ENCODE measurements around the gene MYD88.

- no peak for TF ChIP-seq HOXB5 (CRISPR knock-in tag; IDR thresholded peaks at IDR 0.05)
- TF ChIP-seq ESRRA (IDR thresholded peaks at IDR 0.05; ENCODE audit: borderline replicate concordance, low read length), result no peak
- TF ChIP-seq, protein P1, sequence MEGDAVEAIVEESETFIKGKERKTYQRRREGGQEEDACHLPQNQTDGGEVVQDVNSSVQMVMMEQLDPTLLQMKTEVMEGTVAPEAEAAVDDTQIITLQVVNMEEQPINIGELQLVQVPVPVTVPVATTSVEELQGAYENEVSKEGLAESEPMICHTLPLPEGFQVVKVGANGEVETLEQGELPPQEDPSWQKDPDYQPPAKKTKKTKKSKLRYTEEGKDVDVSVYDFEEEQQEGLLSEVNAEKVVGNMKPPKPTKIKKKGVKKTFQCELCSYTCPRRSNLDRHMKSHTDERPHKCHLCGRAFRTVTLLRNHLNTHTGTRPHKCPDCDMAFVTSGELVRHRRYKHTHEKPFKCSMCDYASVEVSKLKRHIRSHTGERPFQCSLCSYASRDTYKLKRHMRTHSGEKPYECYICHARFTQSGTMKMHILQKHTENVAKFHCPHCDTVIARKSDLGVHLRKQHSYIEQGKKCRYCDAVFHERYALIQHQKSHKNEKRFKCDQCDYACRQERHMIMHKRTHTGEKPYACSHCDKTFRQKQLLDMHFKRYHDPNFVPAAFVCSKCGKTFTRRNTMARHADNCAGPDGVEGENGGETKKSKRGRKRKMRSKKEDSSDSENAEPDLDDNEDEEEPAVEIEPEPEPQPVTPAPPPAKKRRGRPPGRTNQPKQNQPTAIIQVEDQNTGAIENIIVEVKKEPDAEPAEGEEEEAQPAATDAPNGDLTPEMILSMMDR (IDR thresholded peaks at IDR 0.05), result no peak
- TF ChIP-seq, protein P2, sequence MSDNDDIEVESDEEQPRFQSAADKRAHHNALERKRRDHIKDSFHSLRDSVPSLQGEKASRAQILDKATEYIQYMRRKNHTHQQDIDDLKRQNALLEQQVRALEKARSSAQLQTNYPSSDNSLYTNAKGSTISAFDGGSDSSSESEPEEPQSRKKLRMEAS (IDR thresholded peaks at IDR 0.05), result no peak
- TF ChIP-seq BHLHE40 (IDR thresholded peaks at IDR 0.05; ENCODE audit: low read depth, low read length), result no peak
- TF ChIP-seq RCOR1 (IDR thresholded peaks at IDR 0.05; ENCODE audit: low read depth, low read length), result no peak
- TF ChIP-seq, protein P3, sequence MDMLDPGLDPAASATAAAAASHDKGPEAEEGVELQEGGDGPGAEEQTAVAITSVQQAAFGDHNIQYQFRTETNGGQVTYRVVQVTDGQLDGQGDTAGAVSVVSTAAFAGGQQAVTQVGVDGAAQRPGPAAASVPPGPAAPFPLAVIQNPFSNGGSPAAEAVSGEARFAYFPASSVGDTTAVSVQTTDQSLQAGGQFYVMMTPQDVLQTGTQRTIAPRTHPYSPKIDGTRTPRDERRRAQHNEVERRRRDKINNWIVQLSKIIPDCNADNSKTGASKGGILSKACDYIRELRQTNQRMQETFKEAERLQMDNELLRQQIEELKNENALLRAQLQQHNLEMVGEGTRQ (IDR thresholded peaks at IDR 0.05), result no peak
- TF ChIP-seq, protein P4, sequence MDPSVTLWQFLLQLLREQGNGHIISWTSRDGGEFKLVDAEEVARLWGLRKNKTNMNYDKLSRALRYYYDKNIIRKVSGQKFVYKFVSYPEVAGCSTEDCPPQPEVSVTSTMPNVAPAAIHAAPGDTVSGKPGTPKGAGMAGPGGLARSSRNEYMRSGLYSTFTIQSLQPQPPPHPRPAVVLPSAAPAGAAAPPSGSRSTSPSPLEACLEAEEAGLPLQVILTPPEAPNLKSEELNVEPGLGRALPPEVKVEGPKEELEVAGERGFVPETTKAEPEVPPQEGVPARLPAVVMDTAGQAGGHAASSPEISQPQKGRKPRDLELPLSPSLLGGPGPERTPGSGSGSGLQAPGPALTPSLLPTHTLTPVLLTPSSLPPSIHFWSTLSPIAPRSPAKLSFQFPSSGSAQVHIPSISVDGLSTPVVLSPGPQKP (IDR thresholded peaks at IDR 0.05; ENCODE audit: low read depth, low read length), result no peak
These were observed 22.6 kb upstream of the MYD88 start for GRCh38 chr3:38115645-38116427.
